NK-92 (cell line): ENCODE measurements around the gene PRH1.

Experiments used
- DNase-seq: peaks from one replicate; lab custom pipeline; 2025; ENCODE audit not compliant: unreplicated experiment; lab: John Stamatoyannopoulos, UW

PRH1 gene

GRCh38 chr12:10884086-10884725, at the start of gene PRH1:
TSS of gene PRH1 (minus strand) at chr12:10884255. CDS start at chr12:10884217, 38 bp downstream.
- DNase-seq, result no peak

DNA sequence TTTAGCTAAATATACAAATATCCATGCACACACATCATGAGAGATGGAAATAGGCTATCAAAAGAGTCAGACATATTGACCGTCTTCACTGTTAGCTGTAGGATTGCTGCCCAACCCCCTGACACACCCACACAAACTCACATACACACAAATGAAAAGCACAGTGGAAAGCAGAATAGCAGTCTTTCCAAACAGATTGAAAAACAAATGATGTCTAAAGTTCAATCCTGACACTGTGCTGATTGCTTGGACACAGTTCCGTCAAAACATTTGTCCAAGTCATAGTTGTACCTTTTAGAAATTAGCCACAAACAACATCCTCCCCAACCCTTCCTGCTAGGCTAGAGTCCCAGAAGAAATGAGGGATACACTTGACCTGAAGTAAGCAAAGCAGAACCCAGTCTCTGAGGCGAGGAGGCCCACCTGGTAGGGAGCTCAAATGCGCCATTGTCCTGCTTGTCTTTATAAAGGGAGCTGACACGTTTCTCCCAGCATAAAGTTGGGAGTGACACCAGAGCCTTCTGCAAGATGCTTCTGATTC, 44.8 kb upstream of the PRH1 start, which contains the start of gene PRH2:
Gene PRH2 (plus strand): TSS at position 491 of the 541 bp plus-strand sequence. CDS start 38 bp downstream, at position 529.
- DNase-seq, result no peak

- DNase-seq, result no peak
Measured at GRCh38 chr12:10926269-10926668, 42.2 kb upstream of the PRH1 start.

- DNase-seq, result no peak
Measured at GRCh38 chr12:10919809-10920208, 35.8 kb upstream of the PRH1 start.

- DNase-seq, result no peak
Measured at GRCh38 chr12:10910380-10910779, 26.3 kb upstream of the PRH1 start.

DNA sequence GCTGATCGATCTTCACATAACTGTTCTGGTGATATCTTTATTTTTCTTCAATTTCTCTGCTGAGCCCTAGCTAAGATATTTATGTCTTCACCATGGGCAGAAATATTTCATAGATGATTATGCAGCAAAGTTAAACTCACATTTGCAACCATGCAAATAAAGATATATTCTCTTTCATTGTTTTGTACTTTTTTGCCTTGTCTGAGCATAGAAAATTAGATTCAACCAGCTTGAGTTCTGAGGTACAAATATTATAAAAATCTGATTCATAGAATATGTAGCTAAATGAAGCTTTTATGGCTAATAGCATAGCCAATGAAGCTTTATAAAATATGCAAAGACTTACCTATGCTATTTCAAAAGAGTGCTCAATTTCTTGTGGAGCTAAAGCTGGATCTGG, 25.4 kb upstream of the PRH1 start, which contains the start of gene TAS2R13:
Gene TAS2R13 (minus strand): TSS at position 101 of the 400 bp plus-strand sequence. CDS start 264 bp downstream, outside the sequence.
- no peak for DNase-seq

GRCh38 chr12:10904686-10905085, 20.6 kb upstream of the PRH1 start:
- DNase-seq, result no peak

DNA sequence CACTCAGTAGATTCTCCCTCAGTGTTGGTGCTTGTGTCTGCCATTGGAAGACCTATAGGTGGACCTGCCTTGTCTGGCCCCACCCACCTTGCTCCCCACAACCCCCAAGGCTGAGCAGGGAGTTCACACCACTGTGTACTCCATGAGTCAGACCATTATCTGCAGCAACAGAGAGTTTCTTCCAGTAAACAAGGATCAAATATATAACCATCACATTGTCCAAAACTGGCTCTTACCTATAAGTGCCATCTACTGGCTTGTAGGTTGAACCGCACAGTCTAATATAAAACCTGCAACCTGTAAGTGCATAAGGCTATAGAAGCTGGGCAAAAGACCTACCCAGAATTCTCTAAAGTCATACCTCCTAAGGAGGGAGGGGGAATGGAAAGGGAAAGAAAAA, 17.4 kb upstream of the PRH1 start:
- no peak for DNase-seq

DNA sequence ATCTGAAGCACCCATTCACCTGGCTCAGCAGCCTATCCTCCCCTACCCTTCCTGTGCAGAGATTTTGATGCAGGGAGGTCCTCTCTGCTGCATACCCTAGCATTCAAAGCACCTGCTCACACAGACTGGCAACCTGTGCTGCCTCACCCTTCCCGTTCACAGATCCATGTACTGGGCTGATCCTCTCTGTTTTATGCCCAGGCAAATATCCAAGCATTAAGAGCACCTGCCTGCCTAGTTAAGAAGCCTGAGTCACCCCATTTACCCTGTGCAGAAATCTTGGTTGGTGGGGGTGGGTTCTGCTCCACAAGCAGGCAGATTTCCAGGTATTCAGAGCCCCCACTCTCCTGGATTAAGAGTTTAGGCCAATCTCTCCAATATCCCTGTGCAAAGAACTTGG, 16.9 kb upstream of the PRH1 start:
- DNase-seq, result no peak

DNA sequence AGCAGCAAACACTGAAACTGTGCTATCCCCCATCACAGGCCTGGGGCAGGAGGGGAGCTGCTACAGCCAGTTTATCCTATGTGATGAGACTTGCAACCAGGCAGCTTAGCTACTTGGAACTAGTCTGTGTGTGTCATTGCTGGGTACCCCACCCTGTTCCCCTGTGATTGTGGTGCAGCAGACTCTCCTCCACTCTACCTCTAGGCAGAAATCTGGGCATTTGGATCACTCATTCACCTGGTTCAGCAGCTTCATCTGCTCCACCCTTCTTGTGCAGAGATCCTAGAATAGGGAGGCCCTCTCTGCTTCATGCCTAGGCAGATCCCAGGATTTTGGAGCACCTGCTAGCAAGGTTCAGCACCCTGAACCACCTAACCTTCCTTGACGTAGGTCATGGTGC, 16.5 kb upstream of the PRH1 start:
- no peak for DNase-seq

- DNase-seq, result no peak
Measured at GRCh38 chr12:10896854-10897253, 12.8 kb upstream of the PRH1 start.

GRCh38 chr12:10891937-10892336, 7.9 kb upstream of the PRH1 start:
- DNase-seq, result no peak

DNA sequence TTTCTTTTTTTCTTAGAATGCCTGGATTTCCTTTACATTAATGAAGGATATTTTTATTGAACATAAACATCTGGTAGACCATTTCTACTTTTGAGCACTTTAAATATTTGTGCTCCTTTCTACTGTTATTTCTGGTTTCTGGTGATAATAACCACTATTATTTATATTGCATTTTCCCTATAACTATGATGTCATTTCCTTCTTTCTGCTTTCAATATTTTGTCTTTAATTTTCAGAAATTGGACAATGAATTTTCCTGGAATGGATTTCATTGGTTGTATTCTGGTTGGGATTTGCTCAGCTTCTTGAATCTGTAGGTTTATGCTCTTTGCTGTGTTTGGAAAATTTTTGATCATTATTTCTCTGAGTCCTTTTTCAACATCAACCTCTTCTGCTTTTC, 5.2 kb upstream of the PRH1 start:
- DNase-seq, result no peak

DNA sequence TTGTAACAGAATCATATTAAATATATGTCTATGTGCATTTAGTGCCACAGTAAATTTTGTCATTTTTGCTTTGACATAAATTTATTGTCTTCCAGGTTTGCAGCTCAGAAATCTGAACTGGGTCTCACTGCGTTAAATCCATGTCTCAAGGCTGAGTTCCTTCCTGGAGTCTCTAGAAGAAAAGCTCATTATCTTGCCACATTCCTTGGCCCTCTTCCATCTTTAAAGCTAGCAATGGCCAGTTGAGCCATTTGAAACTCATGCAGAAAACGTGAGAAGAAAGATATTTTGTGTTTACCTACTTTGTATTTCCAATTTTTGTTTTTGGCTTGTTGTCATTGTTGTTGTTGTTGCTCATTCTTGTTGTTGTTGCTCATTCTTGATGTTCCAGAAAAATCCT, 10.7 kb downstream of the PRH1 start:
- DNase-seq, result no peak

- no peak for DNase-seq
Measured at GRCh38 chr12:10867381-10867780, 16.7 kb downstream of the PRH1 start.

DNA sequence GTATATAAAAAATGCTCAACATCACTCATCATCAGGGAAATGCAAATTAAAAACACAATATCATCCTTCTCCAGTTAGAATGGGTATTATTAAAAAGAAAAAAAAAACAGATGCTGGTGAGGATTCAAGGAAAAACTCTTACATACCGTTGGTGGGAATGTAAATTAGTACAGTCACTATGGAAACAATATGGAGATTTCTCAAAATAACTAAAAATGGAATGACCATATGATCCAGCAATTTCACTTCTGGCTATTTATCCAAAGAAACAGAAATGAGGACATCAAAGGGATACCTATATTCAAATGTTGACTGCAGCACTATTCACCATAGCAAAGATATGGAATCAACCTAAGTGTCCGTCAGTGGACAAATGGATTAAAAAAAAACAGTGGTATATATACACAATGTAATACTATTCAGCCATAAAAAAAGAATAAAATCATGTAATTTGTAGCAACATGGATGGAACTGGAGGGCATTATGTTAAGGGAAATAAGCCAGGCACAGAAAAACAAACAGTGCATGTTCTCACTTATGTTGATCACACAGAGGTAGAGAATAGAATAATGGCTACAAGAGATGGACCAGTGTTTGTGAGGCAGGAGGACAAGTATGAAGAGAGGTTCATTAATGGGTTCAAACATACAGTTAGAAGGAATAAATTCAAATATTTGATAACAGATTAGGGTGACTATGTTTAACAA, 20.4 kb downstream of the PRH1 start:
- DNase-seq, result no peak

- DNase-seq, result no peak
Measured at GRCh38 chr12:10861366-10861765, 22.7 kb downstream of the PRH1 start.

- no peak for DNase-seq
Measured at GRCh38 chr12:10855807-10856206, 28.2 kb downstream of the PRH1 start.

- no peak for DNase-seq
Measured at GRCh38 chr12:10853776-10854175, 30.3 kb downstream of the PRH1 start.

DNA sequence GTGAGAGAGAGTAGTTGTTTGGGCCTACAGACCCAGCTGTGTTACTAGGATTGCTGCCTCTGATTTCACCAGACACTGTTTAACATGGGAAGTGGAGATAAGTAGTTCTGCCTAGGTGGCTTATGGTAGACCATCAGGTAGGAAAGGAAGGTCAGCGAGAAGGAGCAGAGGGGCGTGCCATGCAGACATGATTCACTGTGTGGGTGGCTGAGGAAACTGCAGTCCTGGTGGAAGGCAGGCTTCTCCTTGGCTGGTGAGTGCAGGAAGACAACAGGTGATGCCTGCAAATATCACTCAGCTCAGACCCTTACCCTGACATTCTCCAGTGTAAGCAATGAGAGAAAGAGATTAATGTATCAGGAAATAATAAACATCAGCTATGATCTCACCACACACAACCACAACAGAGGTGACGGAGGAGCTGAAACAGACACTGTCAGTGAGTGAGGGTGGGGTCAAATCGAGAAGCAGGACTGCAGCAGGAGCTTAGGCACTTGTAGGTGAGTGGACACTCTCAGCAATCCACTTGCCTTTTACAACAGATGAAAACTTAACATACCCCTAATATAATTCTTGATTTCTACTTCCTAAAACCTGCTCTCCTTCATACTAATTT, 32.7 kb downstream of the PRH1 start:
- DNase-seq, result no peak

DNA sequence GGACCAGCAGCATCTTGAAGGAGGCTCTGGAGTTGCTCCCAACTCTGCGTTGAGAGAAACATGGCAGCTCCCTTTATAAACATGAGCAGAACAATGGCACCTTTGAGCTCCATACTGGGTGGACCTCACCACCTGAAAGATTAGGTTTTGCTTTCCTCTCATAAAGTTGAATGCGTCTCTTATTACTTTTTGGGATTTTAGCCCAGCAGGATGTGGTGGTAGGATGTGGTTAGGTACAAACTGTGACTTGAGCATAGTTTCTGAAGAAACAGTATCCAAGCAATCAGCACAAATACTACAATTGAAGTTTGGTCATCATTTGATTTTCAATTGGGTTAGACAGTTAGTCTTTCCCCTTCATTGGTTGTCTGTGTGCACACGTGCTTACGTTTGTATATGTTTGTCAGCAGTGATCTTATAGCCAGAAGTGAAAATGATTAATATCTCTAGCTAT, 34.6 kb downstream of the PRH1 start, which contains the start of gene PRR4:
Gene PRR4 (minus strand): TSS at position 51 of the 454 bp plus-strand sequence. CDS start 38 bp downstream, at position 13.
- DNase-seq, result no peak

- DNase-seq, result no peak
Measured at GRCh38 chr12:10847744-10848143, 36.3 kb downstream of the PRH1 start.
